ENCODE results near the gene SHB. TPM values are rescaled to one million over a fixed set of nuclear protein-coding genes. Genes with fewer than 3 reads are reported as not detected.

The SHB gene
- total and polyA plus RNA-seq, 8 donors = 16.1 to 26.8 (median 21.9) TPM

DNA sequence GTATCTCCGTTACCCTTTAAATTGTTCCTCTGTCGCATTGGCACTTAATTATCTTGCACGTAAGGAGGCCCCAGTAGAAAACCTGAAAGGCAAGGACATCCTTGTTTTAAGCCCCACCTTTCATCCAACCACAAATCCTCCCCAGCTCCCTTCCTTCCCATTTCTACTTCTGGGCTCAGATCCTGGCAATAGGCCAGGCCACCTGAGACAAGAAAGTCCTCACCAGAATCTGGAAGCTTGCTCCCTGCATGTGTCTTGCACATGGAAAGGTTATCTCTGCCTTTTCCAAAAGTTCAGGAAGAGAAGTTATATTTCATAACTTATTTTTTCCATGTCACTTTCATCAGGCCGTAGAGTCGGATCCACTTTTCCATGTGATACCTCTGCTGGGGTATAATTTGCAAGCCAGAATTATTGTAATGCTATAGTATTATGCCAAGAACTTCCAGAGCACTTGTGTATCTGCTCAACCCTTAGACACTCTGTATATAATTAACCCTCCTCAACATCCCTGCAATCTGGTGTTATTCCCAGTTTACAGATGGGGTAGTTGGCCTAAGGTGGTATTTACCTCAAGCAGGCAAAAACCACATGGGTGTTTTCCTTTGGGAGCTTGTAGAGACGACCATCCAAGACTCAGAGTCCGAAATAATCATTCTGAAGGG lies 2.6 kb upstream of the SHB start:
- TF ChIP-seq, protein P1, sequence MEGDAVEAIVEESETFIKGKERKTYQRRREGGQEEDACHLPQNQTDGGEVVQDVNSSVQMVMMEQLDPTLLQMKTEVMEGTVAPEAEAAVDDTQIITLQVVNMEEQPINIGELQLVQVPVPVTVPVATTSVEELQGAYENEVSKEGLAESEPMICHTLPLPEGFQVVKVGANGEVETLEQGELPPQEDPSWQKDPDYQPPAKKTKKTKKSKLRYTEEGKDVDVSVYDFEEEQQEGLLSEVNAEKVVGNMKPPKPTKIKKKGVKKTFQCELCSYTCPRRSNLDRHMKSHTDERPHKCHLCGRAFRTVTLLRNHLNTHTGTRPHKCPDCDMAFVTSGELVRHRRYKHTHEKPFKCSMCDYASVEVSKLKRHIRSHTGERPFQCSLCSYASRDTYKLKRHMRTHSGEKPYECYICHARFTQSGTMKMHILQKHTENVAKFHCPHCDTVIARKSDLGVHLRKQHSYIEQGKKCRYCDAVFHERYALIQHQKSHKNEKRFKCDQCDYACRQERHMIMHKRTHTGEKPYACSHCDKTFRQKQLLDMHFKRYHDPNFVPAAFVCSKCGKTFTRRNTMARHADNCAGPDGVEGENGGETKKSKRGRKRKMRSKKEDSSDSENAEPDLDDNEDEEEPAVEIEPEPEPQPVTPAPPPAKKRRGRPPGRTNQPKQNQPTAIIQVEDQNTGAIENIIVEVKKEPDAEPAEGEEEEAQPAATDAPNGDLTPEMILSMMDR (IDR thresholded peaks at IDR 0.05) = no peak
- peaks cover 0 to 2% of the 10 kb centered on the region in 2 donors for H3K9me3 ChIP-seq
- peaks cover 0 to 33% of the 10 kb centered on the region in 2 donors for H3K27me3 ChIP-seq
- H3K27ac ChIP-seq = no peak overlapping the region
- peaks cover 4 to 46% of the 10 kb centered on the region in 2 donors for H3K4me1 ChIP-seq
- DNase-seq (no peak), ATAC-seq (no peak)
- no peak overlapping the region for H3K4me3 ChIP-seq
- H3K36me3 ChIP-seq = no peaks in the 10 kb centered on the region
- intact Hi-C loops (cut with DNase I) = no loop called here

DNA sequence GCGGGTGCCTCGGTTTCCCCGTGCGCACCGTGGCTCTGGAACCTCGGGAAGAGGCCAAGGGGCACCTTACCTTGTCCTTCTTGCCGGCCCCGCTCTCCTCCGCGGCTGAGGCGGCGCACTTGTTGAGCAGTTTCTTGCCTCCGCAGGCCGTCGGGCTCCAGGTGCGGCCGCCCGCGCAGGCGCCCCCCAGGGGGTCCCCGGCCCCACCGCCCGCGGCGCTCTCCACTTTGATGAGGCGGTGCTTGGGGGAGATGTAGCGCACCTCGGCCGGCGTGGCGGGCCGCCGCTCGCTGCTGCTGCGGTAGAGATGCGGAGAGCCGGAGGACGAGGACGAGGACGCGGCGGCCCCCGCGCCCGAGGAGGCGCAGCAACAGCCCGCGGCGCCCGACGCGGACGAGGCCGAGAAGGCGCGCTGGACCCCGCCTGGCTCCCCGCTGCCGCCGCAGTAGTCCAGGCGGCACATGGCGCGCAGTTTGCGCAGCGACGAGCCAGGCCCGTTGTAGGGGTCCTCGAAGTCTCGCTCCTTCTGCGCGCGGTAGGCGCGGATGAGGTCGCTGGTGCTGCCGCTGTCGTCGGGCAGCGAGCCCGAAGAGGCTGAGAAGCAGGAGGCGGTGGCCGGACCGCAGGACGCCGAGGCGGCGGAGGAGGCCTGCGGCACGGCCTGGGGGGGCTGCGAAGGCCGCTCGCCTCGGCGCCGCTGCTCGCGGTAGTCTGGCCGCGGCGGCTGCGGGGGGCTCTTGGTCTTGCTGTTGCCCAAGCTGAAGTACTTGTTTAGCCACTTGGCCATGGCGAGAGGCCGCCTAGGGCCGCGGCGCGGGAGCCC lies 957 bp downstream of the SHB start:
- H3K27ac ChIP-seq = peak overlapping the region; percentile 86 to 91
- TF ChIP-seq, protein P1 (IDR thresholded peaks at IDR 0.05) = no peak
- H3K27me3 ChIP-seq = peaks cover 0 to 38% of the 10 kb centered on the region in 2 donors
- ATAC-seq = no peak
- H3K4me1 ChIP-seq = peaks cover 11 to 63% of the 10 kb centered on the region in 2 donors
- no peaks in the 10 kb centered on the region for H3K9me3 ChIP-seq
- DNase-seq = peak in 3 of 4 donors; percentile 35 to 84 (median 37)
- intact Hi-C loops (cut with DNase I) = no loop called here
- no peaks in the 10 kb centered on the region for H3K36me3 ChIP-seq
- H3K4me3 ChIP-seq = peak overlapping the region; percentile 78 to 96

DNA sequence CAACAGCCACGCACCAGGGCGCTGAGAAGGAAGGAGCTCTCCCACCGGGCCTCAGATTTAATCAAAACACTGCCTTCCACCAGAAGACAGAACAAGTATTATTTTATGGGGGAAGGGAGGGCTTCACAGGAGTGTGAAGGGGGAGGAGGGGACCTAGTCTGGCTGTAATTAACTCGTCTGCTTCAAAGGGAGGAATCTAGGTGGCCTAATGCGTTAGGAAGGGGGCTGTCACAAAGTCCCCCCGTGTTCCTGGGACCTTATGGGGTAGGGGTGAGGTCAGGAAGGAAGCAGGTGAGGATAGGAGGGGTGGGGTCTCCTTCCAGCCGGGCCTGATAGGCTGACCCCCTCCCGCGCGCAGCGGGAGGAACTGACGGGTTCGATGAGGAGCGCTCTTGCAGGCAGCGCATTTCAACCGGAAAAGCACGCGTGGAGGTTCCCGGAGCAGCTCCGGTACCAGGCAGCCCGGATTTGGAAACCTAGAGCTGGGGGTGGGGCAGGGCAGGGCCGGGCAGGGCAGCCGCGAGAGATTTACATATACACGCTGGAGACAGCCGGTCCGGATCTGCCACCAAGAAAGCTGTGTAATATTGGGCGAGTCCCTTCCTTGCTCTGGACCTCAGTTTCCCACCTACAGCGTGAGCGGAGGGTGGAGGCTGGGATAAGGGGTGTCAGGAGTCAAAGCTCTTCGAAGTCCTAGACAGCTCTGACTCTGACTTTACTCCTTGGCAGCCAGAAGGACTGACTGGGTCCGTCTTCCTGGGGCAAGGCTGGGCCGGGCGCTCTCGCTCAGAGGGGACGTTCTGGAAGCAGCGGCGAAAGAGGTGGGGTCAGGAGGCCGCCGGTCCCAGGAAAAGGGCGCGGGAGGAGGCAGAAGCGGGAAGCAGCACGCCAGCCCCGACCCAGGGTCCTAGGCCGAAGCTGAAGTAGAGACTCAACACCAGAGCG lies 1.8 kb downstream of the SHB start:
- H3K36me3 ChIP-seq = no peaks in the 10 kb centered on the region
- H3K4me1 ChIP-seq = peaks cover 18 to 71% of the 10 kb centered on the region in 2 donors
- H3K27ac ChIP-seq = peak overlapping the region; percentile 86 to 91
- DNase-seq (peak; percentile 36 to 87 (median 57)), ATAC-seq (peak; percentile 43)
- peaks cover 0 to 38% of the 10 kb centered on the region in 2 donors for H3K27me3 ChIP-seq
- peak overlapping the region; percentile 78 to 96 for H3K4me3 ChIP-seq
- TF ChIP-seq, protein P1 (IDR thresholded peaks at IDR 0.05) = no peak
- intact Hi-C loops (cut with DNase I) = no loop called here
- no peaks in the 10 kb centered on the region for H3K9me3 ChIP-seq

DNA sequence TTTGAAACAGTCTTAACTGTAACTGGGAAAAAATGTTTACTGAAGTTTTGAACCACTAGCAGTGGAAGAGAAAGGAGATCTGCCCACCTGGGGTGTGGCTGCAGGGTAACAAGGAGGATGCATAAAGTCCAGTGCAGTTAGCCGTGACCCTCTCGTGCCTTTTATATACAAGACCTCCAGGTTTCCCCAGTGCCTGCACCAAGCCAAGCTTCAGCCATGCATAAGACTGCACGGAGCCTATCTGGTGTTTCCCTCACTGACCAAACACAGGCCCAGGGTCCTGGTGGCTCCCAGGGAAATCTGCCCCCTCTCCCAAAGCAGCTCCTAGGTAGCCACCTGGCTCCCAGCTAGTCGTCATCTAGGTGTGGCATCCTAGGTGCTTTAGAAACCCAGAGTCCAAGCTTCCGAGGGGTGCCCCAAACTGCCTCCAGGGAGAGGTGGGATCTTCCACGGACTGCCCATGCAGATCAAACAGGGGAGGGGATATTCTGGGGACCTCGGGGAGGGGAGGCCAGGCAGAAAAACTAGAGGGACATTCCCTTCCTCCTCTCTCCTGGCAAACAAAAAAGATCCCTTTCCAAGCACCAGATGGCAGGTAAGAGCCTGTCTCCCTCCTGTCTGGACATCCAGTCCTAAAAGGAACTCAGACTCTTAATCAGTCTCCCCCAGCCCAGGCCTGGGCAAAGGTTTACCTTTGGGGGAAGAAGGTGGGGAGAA lies 2.7 kb downstream of the SHB start:
- Histone ChIP-seq H3K27me3 (peaks cover 0 to 38% of the 10 kb centered on the region in 2 donors), H3K27ac (peak overlapping the region; percentile 86 to 91), H3K9me3 (no peaks in the 10 kb centered on the region), H3K36me3 (no peaks in the 10 kb centered on the region), H3K4me3 (peak overlapping the region; percentile 78 to 96), H3K4me1 (peaks cover 26 to 76% of the 10 kb centered on the region in 2 donors)
- ATAC-seq = no peak
- intact Hi-C loops (cut with DNase I) = no loop called here
- peak in 1 of 4 donors; percentile 32 for DNase-seq
- TF ChIP-seq, protein P1 (IDR thresholded peaks at IDR 0.05) = no peak

All from left lung (tissue), 10 donors.